ENCODE results near the gene TRIM72. TPM values are rescaled to one million over a fixed set of nuclear protein-coding genes. Genes with fewer than 3 reads are reported as not detected.

The TRIM72 gene
- total and polyA plus RNA-seq, 2 of the 4 experiments (the other 2 are of a cell fraction), result not detected

GRCh38 chr16:31187808-31188189, 26.1 kb upstream of the TRIM72 start:
- no peaks in the 10 kb centered on the region for H3K27me3 ChIP-seq (ENCODE audit: control insufficient read depth, insufficient read depth, low read length)
- no peak overlapping the region for H4K91ac ChIP-seq (ENCODE audit: insufficient read depth, low read depth, low read length)
- H2BK5ac ChIP-seq (ENCODE audit: low read depth, low read length, poor library complexity, severe bottlenecking), result no peak overlapping the region
- H3K9me1 ChIP-seq (ENCODE audit: insufficient read depth, low read length), result peaks cover 6% of the 10 kb centered on the region; the same call in 1 of the 2 replicates
- no peak overlapping the region for H4K8ac ChIP-seq (ENCODE audit: low read depth in 2 of 2, low read length in 2 of 2)
- ATAC-seq (ENCODE audit: low read depth), result no peak
- peaks cover 4% of the 10 kb centered on the region; the same call in 1 of the 2 replicates for H3K4me1 ChIP-seq (ENCODE audit: control insufficient read depth, insufficient read depth, low read length)
- H3K18ac ChIP-seq (ENCODE audit: low read depth, low read length), result no peak overlapping the region
- intact Hi-C loops (cut with micrococcal nuclease) (loop anchor here (10.0 kb wide), 1 partner anchor 687 kb away; the partner anchor contains the start of gene ZNF267), in situ Hi-C loops (cut with MboI; ENCODE audit: low sequenced_read_pairs) (no loop called here), dilution Hi-C loops (cut with HindIII; ENCODE audit: low sequenced_read_pairs, unreplicated experiment) (no loop called here)
- no peak for TF ChIP-seq CHD1 (IDR thresholded peaks at IDR 0.05; ENCODE audit: low read depth, low read length)
- H3K36me3 ChIP-seq (ENCODE audit: control insufficient read depth, insufficient read depth, low read length), result peaks cover 90% of the 10 kb centered on the region
- ChIA-PET CTCF (interaction anchor here (0.8 kb wide), 1 partner anchor 11 kb away, joined by 3 read pairs; no protein-coding TSS in a partner anchor), POLR2A (ENCODE audit: unreplicated experiment) (no interaction called here)
- H3K4me3 ChIP-seq (ENCODE audit: insufficient read depth, low read depth, low read length), result no peak overlapping the region
- no peak overlapping the region for H3K9ac ChIP-seq (ENCODE audit: low read depth, low read length)
- no peak overlapping the region for H3K4me2 ChIP-seq (ENCODE audit: low read depth, low read length)
- no peak overlapping the region for H4K5ac ChIP-seq (ENCODE audit: low read depth, low read length)
- no peak overlapping the region for H2AK5ac ChIP-seq (ENCODE audit: low read depth, low read length)
- no peak overlapping the region for H3K27ac ChIP-seq (ENCODE audit: insufficient read depth, low read length)
- no peak overlapping the region for H2BK20ac ChIP-seq (ENCODE audit: low read depth, low read length)
- H3K9me3 ChIP-seq (ENCODE audit: control insufficient read depth, insufficient read depth, low read length), result no peaks in the 10 kb centered on the region
- DNase-seq, result no peak
- no peak overlapping the region for H2AFZ ChIP-seq (replicated peaks; ENCODE audit: low read length, poor library complexity)
- H2BK120ac ChIP-seq (ENCODE audit: low read depth, low read length), result no peak overlapping the region
- H3K23ac ChIP-seq (ENCODE audit: low read depth, low read length), result no peak overlapping the region
- H3K14ac ChIP-seq (replicated peaks; ENCODE audit: low read depth, low read length), result no peak overlapping the region
- BruUV-seq (replicated peaks), result no TSS peak
- no peak overlapping the region for H2AK9ac ChIP-seq (replicated peaks; ENCODE audit: low read depth, low read length, poor library complexity)
- H3K56ac ChIP-seq (ENCODE audit: extremely low read depth, insufficient read depth, low read length), result no peak overlapping the region
- 88% methylated on average over 1 of the region's 8 CpGs; no CpG with 5 or more reads in 1 of the 2 experiments for WGBS, 2 experiments (ENCODE audit: extremely low coverage in 2 of 2, insufficient read length in 1 of 2)
- H3K79me1 ChIP-seq (ENCODE audit: low read depth in 1 of 2, low read length in 2 of 2), result peaks cover 59 to 91% of the 10 kb centered on the region in 2 experiments
- H3K4ac ChIP-seq (ENCODE audit: low read depth, low read length), result no peak overlapping the region
- H4K20me1 ChIP-seq (ENCODE audit: insufficient read depth, low read length), result peaks cover 92% of the 10 kb centered on the region
- H2BK15ac ChIP-seq (ENCODE audit: low read depth, low read length), result no peak overlapping the region
